ENCODE measurements around the gene MIPEP.

The MIPEP gene

DNA sequence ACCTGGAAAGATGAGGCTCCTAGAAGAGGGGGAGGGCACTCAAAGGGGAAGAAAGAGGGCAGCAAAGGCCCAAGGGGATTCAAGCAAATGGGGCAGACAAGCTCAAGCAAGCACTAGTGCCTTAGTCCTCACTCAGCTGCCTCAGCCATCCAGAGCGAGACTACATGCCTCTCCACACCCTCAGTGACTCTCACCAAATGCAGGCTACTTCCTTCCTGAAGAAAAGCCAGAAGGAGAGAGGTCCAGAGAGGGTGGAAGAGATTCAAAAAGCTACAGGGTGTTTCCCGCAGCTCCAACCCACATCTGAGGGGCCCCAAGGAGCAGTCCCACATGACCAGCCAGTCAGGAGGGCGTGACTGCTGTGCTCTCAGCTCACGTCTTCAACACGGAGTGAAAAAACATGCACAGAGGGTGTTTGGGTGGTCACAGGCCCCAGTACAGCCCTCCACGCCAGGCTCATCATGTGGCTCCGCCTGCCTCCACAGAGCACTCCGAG lies 40.5 kb downstream of the MIPEP start:
- H3K36me3 Mint-ChIP-seq: peaks cover 32% of the 10 kb centered on the region
- H3K9me3 Mint-ChIP-seq: no peaks in the 10 kb centered on the region
- no peaks in the 10 kb centered on the region for H3K27me3 Mint-ChIP-seq
- H3K4me3 Mint-ChIP-seq: no peak overlapping the region
- H3K4me1 Mint-ChIP-seq: peaks cover 59% of the 10 kb centered on the region
- peak; percentile 69 for ATAC-seq
- peak overlapping the region; percentile 48 for H3K27ac Mint-ChIP-seq

GRCh38 chr13:23848019-23848418 lies 41.2 kb downstream of the MIPEP start:
- peaks cover 62% of the 10 kb centered on the region for H3K4me1 Mint-ChIP-seq
- no peaks in the 10 kb centered on the region for H3K9me3 Mint-ChIP-seq
- H3K27me3 Mint-ChIP-seq: no peaks in the 10 kb centered on the region
- no peak overlapping the region for H3K4me3 Mint-ChIP-seq
- no peak for ATAC-seq
- H3K27ac Mint-ChIP-seq: peak overlapping the region; percentile 48
- peaks cover 36% of the 10 kb centered on the region for H3K36me3 Mint-ChIP-seq

- no peaks in the 10 kb centered on the region for H3K27me3 Mint-ChIP-seq
- H3K27ac Mint-ChIP-seq: peak overlapping the region; percentile 25
- peaks cover 62% of the 10 kb centered on the region for H3K4me1 Mint-ChIP-seq
- no peak overlapping the region for H3K4me3 Mint-ChIP-seq
- peaks cover 39% of the 10 kb centered on the region for H3K36me3 Mint-ChIP-seq
- no peak for ATAC-seq
- H3K9me3 Mint-ChIP-seq: no peaks in the 10 kb centered on the region
Observed at GRCh38 chr13:23847497-23847896, 41.7 kb downstream of the MIPEP start.

DNA sequence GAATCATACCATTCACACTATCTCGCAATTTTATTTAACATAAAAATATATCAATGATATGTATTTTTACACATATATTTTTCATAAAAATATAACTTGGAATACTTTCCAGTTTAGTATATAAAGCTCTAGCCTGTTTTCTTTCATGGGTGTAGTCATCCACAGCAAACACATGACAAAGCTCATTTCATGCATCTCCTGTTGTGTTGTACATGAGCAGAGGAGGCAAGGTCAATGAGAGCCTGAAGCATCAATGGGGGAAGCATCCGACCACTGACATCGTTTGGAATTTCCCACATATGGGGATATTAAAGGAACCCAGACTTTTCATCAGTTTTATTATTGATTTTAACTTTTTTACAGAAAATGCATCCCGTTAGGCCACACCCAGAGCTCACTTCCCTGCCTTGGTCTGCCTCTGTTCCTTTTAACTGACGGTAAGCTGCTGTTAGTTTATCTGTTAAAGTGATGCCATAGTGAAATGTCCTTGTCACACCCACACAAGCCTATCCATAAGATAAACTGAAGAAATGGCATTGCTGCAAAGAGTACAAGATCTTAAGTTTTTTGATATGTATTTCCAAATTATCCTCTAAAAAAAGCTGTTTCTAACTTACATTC lies 44.0 kb downstream of the MIPEP start:
- peaks cover 36% of the 10 kb centered on the region for H3K36me3 Mint-ChIP-seq
- H3K27ac Mint-ChIP-seq: no peak overlapping the region
- peaks cover 54% of the 10 kb centered on the region for H3K4me1 Mint-ChIP-seq
- no peaks in the 10 kb centered on the region for H3K27me3 Mint-ChIP-seq
- no peaks in the 10 kb centered on the region for H3K9me3 Mint-ChIP-seq
- ATAC-seq: no peak
- no peak overlapping the region for H3K4me3 Mint-ChIP-seq

DNA sequence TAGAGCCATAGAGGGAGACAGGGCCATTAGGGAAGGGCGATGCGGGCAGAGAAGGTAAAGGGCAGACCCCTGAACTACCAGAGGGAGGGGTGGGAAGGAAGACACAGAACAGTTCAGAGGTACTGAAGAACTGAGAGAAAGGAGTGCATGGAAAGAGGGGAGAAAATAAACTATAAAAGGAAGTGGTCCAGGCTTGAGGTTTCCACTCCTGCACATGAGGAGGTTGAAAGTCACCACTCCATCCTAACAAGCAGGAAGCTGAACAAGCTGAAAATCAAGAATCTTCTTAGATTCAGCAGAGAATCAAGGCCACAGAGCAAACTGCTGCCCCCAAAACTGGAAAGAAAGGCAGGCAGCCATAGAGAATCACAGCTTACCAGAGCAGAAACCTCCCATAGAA lies 45.1 kb downstream of the MIPEP start:
- peaks cover 44% of the 10 kb centered on the region for H3K36me3 Mint-ChIP-seq
- no peak for ATAC-seq
- no peak overlapping the region for H3K4me3 Mint-ChIP-seq
- peaks cover 48% of the 10 kb centered on the region for H3K4me1 Mint-ChIP-seq
- H3K27ac Mint-ChIP-seq: no peak overlapping the region
- H3K9me3 Mint-ChIP-seq: no peaks in the 10 kb centered on the region
- H3K27me3 Mint-ChIP-seq: no peaks in the 10 kb centered on the region

DNA sequence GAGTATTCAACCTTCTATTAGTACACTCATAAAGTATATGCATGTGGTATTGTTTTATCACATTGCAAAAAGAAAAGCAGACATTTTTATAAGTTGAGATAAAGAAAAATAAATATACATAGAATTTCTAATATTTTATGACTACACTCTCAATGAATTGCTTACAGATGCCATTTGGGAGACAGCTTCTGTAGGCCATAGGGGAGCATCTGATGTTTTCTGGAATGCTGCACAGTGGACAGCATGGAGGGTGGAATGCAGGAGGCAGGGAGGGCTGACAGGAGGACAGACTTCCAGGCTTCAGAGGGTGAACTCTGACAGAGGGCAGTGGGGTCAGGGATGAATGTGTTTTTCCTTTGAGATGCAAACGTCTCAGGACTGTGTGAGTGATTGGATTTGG lies 45.8 kb downstream of the MIPEP start:
- Mint-ChIP-seq H3K9me3 (no peaks in the 10 kb centered on the region), H3K36me3 (peaks cover 50% of the 10 kb centered on the region), H3K27ac (no peak overlapping the region), H3K27me3 (no peaks in the 10 kb centered on the region), H3K4me3 (no peak overlapping the region), H3K4me1 (peaks cover 41% of the 10 kb centered on the region)
- no peak for ATAC-seq

GRCh38 chr13:23842406-23842805 lies 46.8 kb downstream of the MIPEP start:
- Mint-ChIP-seq H3K36me3 (peaks cover 51% of the 10 kb centered on the region), H3K4me1 (peaks cover 31% of the 10 kb centered on the region), H3K27ac (no peak overlapping the region), H3K4me3 (no peak overlapping the region), H3K27me3 (no peaks in the 10 kb centered on the region), H3K9me3 (no peaks in the 10 kb centered on the region)
- no peak for ATAC-seq

- Mint-ChIP-seq H3K36me3 (peaks cover 47% of the 10 kb centered on the region), H3K27me3 (no peaks in the 10 kb centered on the region), H3K27ac (no peak overlapping the region), H3K4me3 (no peak overlapping the region), H3K4me1 (peaks cover 7% of the 10 kb centered on the region), H3K9me3 (no peaks in the 10 kb centered on the region)
- no peak for ATAC-seq
Observed at GRCh38 chr13:23833733-23834611, 55.2 kb downstream of the MIPEP start.

DNA sequence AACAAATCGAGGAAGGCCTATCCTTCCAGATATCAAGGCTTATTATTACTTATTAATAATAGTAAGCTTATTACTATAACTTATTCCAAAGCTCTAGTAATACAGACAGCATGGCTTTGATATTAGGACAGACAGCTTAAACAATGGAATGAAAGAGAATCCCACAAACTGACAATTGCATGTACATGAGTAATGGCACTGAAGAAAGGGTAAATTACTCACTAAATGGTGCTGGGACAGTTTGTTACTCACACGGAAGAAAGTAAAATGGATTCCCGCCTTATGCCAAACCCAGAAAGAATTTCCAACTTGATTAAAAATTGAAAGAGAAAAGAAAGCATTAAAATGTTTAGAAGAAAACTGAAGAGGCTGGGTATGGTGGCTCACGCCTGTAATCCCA lies 60.3 kb downstream of the MIPEP start:
- Mint-ChIP-seq H3K27me3 (no peaks in the 10 kb centered on the region), H3K4me3 (no peak overlapping the region), H3K36me3 (peaks cover 48% of the 10 kb centered on the region), H3K4me1 (peaks cover 7% of the 10 kb centered on the region), H3K27ac (no peak overlapping the region), H3K9me3 (no peaks in the 10 kb centered on the region)
- no peak for ATAC-seq

DNA sequence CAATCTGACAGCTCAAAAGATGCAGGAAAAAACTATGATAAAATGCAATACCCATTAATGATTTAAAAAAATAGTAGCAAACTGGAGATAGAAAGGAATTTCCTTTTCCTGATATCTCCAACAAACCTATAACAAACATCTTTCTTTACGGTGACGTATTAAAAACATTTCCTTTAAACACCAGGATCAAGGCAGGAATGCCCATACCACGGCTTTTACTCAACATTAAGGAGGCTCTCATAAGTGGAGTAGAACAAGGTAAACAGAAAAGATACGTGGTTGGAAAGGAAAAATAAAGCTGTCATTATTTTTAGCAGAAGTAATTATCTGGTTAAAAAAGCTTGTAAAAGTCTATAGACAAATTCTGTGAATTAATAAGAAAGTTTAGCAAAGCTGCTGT lies 61.1 kb downstream of the MIPEP start:
- no peak overlapping the region for H3K4me3 Mint-ChIP-seq
- no peak overlapping the region for H3K27ac Mint-ChIP-seq
- H3K27me3 Mint-ChIP-seq: no peaks in the 10 kb centered on the region
- H3K36me3 Mint-ChIP-seq: peaks cover 50% of the 10 kb centered on the region
- no peaks in the 10 kb centered on the region for H3K9me3 Mint-ChIP-seq
- H3K4me1 Mint-ChIP-seq: peaks cover 7% of the 10 kb centered on the region
- no peak for ATAC-seq

DNA sequence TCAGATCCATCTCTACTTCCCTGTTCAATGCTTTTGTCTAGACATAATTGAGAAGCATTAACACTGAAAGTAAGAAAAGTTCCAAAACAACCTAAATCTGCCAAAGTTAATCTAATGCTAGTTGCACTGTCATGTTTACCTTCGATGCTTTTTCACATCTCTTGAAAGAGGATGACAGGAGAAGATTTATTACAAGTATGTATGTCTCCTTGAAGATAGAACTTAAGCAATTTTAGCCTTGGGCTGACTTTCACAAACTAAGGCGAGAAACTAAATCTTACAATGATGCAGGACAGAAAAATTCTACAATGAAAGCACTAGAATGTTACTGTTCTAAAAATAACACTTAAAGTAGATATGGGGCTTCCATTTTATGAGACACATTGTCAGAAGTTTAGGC lies 64.0 kb downstream of the MIPEP start:
- Mint-ChIP-seq H3K36me3 (peaks cover 54% of the 10 kb centered on the region), H3K4me3 (no peak overlapping the region), H3K4me1 (no peaks in the 10 kb centered on the region), H3K27me3 (no peaks in the 10 kb centered on the region), H3K27ac (no peak overlapping the region), H3K9me3 (no peaks in the 10 kb centered on the region)
- no peak for ATAC-seq

GRCh38 chr13:23824371-23824770 lies 64.8 kb downstream of the MIPEP start:
- no peaks in the 10 kb centered on the region for H3K9me3 Mint-ChIP-seq
- no peak overlapping the region for H3K4me3 Mint-ChIP-seq
- no peaks in the 10 kb centered on the region for H3K27me3 Mint-ChIP-seq
- H3K36me3 Mint-ChIP-seq: peaks cover 57% of the 10 kb centered on the region
- ATAC-seq: no peak
- H3K4me1 Mint-ChIP-seq: no peaks in the 10 kb centered on the region
- no peak overlapping the region for H3K27ac Mint-ChIP-seq

DNA sequence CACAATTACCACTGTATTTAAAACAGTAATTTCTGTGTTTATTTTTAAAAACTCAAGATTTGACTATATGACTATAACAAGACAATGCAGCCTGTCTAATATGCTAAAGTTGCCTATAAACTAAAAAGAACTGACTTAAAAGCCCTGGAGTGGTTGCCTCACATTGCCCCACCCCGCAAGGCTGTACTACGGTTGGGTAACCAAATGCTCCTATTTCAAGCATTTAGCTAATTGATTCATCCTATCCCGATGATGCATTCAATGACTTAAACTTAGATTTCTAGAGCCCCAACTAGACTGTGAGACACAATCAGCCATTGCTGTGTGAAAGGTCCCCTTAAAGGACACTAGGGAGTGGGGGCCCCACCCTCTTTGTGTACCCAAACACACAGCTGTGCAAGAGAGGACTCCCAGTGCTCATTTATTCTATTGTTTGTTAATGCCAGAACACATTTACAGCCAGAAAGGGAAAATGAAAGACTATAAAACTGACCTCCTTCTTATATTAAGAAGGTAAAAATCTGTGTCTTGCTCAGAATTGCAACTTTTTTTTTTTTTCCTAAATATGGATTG lies 66.9 kb downstream of the MIPEP start:
- H3K9me3 Mint-ChIP-seq: no peaks in the 10 kb centered on the region
- no peak overlapping the region for H3K27ac Mint-ChIP-seq
- H3K27me3 Mint-ChIP-seq: no peaks in the 10 kb centered on the region
- peaks cover 55% of the 10 kb centered on the region for H3K36me3 Mint-ChIP-seq
- no peaks in the 10 kb centered on the region for H3K4me1 Mint-ChIP-seq
- no peak overlapping the region for H3K4me3 Mint-ChIP-seq
- no peak for ATAC-seq

GRCh38 chr13:23820530-23820929 lies 68.7 kb downstream of the MIPEP start:
- H3K9me3 Mint-ChIP-seq: no peaks in the 10 kb centered on the region
- no peaks in the 10 kb centered on the region for H3K27me3 Mint-ChIP-seq
- no peak overlapping the region for H3K27ac Mint-ChIP-seq
- ATAC-seq: no peak
- H3K4me3 Mint-ChIP-seq: no peak overlapping the region
- peaks cover 52% of the 10 kb centered on the region for H3K36me3 Mint-ChIP-seq
- H3K4me1 Mint-ChIP-seq: no peaks in the 10 kb centered on the region

DNA sequence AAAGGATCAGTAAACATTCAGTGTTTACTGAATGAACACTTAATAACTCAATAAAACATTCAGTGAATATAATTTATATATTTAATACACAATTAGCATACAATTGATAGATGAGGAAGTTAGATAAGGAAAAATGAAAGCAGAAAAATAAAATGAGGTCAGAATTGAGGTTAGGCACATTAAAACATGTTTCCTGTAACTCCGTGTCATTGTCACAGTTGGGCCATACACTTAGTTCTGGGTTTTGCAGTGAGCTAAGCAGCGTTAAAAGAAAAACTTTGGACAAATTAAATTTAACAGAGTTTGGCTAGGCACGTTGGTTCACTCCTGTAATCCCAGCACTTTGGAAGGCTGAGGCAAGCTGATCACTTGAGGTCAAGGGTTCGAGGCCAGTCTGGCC lies 71.4 kb downstream of the MIPEP start:
- no peak for ATAC-seq
- Mint-ChIP-seq H3K4me1 (no peaks in the 10 kb centered on the region), H3K4me3 (no peak overlapping the region), H3K9me3 (no peaks in the 10 kb centered on the region), H3K36me3 (peaks cover 28% of the 10 kb centered on the region), H3K27me3 (no peaks in the 10 kb centered on the region), H3K27ac (no peak overlapping the region)

GRCh38 chr13:23817136-23817535 lies 72.1 kb downstream of the MIPEP start:
- ATAC-seq: no peak
- peaks cover 3% of the 10 kb centered on the region for H3K4me1 Mint-ChIP-seq
- H3K9me3 Mint-ChIP-seq: no peaks in the 10 kb centered on the region
- no peaks in the 10 kb centered on the region for H3K27me3 Mint-ChIP-seq
- H3K4me3 Mint-ChIP-seq: no peak overlapping the region
- H3K36me3 Mint-ChIP-seq: peaks cover 26% of the 10 kb centered on the region
- no peak overlapping the region for H3K27ac Mint-ChIP-seq
